Fibroblast of skin of left quadriceps (primary cell): ENCODE results near the gene PHKB.

Experiments used
- DNase-seq, 2 experiments: peaks; one replicate each; pipeline ENCODE4 v3.0.0-alpha.2; 2013; ENCODE audit warnings: low read depth in 2 of 2

PHKB gene

GRCh38 chr16:47687694-47688093 is 226.6 kb downstream of the PHKB start:
- no peak for DNase-seq

GRCh38 chr16:47693226-47693625 is 232.1 kb downstream of the PHKB start:
- DNase-seq: no peak

GRCh38 chr16:47694543-47694942 is 233.4 kb downstream of the PHKB start:
- no peak for DNase-seq

- no peak for DNase-seq
Measured at GRCh38 chr16:47695756-47696155, 234.6 kb downstream of the PHKB start.

- DNase-seq: no peak
Measured at GRCh38 chr16:47697826-47698225, 236.7 kb downstream of the PHKB start.

- DNase-seq: no peak
Measured at GRCh38 chr16:47699106-47699505, 238.0 kb downstream of the PHKB start.

- DNase-seq: no peak
Measured at GRCh38 chr16:47700857-47701587, 239.9 kb downstream of the PHKB start.

GRCh38 chr16:47705266-47705665 is 244.1 kb downstream of the PHKB start:
- no peak for DNase-seq

- DNase-seq: no peak
Measured at GRCh38 chr16:47711809-47712208, 250.7 kb downstream of the PHKB start.

- no peak for DNase-seq
Measured at GRCh38 chr16:47712276-47713224, 251.4 kb downstream of the PHKB start.

GRCh38 chr16:47713225-47713595 is 252.1 kb downstream of the PHKB start:
- no peak for DNase-seq

GRCh38 chr16:47715442-47716083 is 254.4 kb downstream of the PHKB start:
- DNase-seq: no peak

GRCh38 chr16:47716571-47716970 is 255.4 kb downstream of the PHKB start:
- no peak for DNase-seq

GRCh38 chr16:47719713-47720112 is 258.6 kb downstream of the PHKB start:
- DNase-seq: no peak

GRCh38 chr16:47721006-47721637 is 260.0 kb downstream of the PHKB start:
- DNase-seq: no peak

GRCh38 chr16:47722046-47722445 is 260.9 kb downstream of the PHKB start:
- DNase-seq: no peak

GRCh38 chr16:47724115-47724785 is 263.1 kb downstream of the PHKB start:
- DNase-seq: no peak

- DNase-seq: no peak
Measured at GRCh38 chr16:47725188-47725695, 264.1 kb downstream of the PHKB start.

GRCh38 chr16:47726031-47726675 is 265.0 kb downstream of the PHKB start:
- DNase-seq: no peak

GRCh38 chr16:47727131-47727530 is 266.0 kb downstream of the PHKB start:
- DNase-seq: no peak

GRCh38 chr16:47728205-47728604 is 267.1 kb downstream of the PHKB start:
- DNase-seq: no peak
